GM18526 (cell line): Measurements from ENCODE around the gene CRACR2A.

Experiments used
- POLR2A ChIP-seq: IDR thresholded peaks from 3 replicates; pipeline ENCODE4 v1.6.1; 2011; ENCODE audit not compliant: insufficient read length; ENCODE audit errors: extremely low read depth

The CRACR2A gene

DNA sequence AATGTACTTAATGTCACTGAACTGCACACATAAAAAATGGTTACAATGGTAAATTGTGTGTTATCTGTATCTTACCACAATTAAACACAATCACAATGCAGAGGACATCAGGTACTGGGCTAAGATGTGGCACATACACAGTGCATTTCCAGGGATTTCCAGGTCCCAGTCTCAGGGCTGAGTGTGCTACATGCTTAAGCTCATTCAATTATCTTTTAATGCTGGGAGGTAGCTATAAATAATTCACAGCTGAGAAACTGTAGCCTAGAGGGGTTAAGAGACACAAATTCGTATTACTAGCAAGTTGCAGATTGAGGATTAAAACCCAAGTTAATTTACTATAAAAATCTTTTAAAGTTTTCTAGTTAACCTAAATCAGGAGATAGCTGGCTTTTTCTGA lies 67.1 kb downstream of the CRACR2A start:
- TF ChIP-seq POLR2A, result no peak

DNA sequence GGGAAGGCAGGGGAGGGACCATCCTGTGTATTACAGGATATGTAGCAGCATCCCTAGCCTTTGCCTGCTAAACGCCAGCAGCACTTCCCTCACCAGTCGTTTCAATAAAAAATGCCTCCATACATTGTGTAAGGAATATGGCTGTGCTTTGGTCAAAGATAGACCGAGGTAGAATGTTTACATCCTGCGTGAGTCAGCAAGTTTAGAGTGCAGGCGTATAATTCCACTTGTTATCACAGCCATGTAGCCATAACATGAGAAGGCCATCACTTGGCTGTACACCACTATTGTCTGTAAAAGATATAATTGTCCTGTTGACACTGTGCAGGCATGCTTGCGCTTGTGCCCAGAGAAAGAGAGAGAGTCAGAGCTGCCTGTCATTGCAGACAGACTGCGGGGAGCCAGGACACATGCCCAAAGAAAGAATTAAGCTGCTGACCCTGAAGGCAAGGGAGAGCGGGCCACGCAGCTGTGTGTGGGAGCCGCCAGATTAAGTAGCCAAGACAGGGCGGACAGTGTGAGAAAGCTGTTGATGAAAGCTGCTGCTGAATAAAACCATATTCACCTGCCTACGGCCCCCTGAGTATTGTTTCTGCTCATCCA lies 68.4 kb downstream of the CRACR2A start:
- no peak for TF ChIP-seq POLR2A

DNA sequence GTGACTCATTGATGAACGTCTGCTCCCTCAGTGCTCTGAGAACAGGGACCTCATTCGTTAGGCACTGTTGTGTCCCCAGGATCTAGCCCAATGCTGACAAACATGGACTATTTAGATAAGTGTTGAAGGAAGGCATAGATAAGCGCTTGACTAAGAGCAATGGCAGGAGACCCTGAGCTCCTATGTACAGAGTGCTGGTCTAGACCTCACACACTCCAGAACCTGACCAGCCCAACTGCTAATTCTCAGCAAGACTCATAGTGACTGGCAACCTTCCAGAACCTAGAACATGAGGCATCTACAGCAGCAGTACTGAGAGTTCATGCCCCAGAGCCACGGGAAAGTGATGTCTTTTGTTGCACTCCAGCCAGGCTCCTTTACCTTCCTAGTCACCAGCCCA lies 69.2 kb downstream of the CRACR2A start:
- TF ChIP-seq POLR2A, result no peak

DNA sequence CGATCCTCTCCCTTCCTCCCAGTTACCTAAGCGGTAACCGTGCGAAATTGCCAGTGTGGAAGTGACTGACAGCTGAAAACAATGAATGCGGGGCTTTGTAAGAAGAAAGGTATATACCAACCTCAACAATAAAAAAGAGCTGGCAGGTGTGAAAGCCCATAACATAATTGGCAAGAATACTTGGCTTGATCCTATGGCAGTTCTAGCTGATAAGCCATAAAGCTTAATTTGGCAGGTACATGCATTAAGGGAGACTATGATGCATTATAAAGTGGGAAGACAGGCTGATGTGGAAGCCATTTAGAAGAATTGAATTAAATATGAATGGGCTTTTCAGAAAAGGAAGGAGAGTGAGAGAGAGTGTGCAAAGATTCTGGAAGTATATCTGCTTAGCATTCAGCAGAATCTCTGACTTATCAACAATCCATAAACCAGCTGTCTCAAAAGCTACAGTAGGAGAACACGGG lies 71.3 kb downstream of the CRACR2A start:
- TF ChIP-seq POLR2A, result no peak

DNA sequence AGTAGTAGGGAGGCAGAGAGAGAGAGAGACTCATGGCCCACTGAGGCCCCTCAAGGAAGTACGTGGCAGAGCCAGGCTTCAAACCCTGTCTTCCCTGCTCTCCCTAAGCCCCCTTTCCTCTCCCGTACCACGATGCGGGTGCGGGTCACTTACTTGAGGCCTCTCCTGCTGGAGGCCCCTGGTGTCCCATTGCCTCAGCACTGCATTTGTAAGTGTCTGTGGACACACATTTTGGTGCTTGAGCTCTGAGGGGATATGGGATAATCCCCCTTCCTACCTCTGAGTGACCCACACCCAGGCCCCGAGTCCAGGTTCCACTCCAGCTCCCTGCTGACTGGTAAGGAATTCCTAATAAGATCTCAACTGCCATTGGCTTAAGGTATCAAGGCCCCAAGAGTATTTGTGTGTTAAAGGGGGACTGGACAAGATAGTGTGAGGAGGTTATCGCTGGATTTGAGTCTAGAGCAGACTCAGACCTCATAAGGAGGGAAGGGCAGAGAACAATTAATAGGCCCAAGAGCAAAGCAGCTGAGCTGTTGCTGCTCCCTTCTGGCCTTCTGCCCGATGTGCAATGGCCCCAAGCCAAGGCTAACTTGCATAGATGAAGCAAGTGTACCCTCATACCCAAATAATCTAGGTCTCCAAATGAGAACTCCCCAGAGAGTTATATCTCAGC lies 71.9 kb downstream of the CRACR2A start:
- no peak for TF ChIP-seq POLR2A

DNA sequence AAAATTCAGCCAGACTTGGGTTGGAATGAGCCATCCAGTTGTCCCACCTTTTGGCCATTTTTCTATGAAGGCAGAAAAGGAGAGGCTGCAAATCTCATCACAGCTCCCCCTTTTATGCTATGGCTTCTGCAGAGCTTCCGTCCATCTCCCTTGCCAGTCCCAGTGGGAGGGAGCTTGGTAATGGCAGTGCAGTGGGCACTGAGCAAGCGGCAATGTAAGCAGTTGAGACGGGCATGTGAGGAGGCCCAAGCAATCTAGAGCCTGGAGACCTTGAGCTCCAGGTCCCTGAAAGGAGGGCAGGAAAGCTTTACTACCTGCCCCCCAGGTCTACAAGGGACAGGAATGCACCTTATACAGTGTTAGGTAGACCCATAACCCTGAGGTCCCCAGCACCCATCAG lies 73.1 kb downstream of the CRACR2A start:
- TF ChIP-seq POLR2A, result no peak

DNA sequence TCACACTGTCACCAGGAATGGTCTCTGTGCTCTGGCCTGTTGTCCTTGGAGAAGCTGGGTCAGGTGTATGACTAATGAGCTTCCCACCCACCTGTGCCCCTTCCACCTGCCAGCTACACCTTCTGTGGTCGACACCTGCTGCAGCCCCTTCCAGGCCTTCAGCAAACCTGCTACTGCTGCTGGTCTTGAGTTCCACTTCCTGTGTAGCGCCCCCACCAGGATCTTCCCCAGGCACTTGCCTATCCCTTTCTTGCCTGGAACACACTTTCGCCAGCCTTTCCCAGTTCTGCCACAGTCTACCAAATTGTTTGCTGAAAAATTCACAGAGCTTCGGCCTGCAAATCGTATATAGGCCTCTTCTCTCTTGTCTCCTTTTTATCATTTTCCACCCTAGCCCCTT lies 75.3 kb downstream of the CRACR2A start:
- no peak for TF ChIP-seq POLR2A

DNA sequence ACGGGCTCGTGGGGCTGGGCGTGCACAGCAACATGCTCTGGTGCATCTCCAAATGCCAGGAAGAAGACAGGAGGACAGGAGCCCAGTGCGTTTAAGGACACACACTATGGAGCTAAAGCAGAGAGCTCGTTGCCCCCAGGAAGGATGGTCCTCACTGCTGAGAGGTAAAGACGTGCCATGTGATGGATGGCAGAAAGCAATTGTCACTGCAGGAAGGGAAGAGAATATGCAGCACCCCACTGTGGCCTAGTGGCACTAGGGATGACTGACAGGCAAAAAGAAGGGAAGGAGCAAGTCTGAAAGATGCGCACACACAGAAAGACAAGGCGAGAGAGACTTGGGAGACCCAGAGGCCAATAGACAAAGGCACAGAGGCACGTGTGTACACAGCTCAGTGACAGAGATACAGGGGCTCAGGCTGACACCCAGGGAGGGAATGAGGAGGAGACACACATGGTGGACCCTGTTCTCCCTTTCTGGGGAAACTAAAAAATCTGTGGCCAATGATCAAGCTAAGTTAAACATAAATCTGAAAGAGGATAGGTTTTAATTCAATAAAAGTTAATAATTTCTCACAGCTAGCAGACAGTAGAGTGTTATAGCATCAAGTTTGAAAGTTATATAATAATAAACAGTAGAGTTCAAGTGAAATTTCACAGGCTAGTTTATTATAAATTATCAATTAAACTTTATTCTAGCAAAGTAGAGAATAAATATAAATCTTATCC lies 78.8 kb downstream of the CRACR2A start:
- TF ChIP-seq POLR2A, result no peak

DNA sequence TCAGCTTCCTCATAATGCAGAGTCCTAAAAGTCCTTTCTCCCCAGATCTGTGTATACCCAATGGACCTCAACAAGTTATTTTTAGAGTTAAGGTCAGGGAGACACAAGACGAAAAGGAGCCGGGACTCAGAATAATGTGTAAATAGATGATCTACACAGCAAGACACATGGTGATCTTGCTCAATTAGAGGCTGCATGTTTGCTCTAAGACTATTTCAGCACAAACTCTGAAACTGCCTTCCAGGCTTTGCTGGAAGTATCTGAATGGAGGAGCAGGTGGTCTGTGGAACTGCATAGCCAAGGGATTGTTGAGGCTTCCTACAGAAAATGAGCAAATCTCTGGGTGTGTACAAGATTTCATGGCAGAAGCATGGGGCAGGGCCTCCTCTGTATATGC lies 80.8 kb downstream of the CRACR2A start:
- TF ChIP-seq POLR2A, result no peak

DNA sequence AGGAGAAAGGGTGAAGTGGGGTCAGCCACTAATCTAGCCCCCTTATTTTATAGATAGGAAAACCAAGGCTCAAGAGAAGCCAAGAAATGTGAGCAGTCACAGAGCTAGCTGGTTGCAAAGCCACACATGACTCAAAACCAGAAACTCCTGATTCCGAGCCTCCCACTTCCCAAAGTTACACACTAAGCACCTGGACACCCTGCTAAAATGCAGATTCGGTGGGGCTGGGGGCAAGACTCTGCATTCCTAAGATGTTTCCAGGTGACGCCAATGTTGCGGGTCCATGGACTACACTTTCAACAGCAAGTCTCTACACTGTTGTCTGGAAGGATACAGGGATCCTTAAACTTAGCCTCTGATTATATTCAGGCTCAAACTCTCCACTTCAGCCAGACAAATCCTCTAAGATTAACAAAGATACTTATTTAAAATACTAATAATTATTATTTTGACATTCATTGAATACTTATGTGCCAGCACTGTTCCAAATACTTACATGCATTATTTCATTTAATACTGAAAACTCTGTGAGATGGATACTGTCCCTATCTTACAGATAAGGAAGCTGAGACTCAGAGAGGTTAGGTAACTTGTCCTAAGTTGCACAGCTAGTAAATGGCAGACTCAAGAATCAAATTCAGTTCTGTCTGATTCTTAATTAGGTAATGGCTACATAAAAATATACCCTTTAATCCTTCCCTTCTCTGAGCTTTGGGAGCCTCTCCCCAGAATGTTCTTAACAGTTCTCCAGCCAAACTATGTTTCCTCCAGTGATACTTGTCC lies 81.4 kb downstream of the CRACR2A start:
- TF ChIP-seq POLR2A, result no peak

DNA sequence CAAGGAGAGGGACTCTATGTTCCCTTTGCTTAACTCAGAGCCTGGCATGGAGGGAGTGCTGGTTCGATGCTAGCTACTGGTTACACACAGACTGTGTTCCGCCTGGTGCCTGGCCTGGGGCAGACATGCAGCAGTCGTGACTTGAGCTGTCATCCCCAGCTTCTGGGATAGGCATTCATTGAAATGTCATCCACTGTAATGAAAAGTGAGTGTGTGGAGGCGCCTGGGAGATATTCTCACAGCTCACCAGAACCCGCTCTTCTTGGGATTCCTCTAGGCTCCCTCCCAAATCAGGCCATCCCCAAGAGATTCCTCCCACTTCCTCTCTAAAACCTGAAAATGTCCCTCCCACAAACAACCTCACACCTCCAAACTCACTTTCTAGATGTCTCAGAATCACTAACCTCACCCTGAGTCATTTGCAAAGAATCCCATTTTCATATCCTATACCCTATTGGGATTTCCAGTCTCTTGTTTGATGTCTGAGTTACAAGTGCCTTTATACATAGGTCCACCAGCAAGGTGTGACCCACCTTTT lies 82.8 kb downstream of the CRACR2A start:
- no peak for TF ChIP-seq POLR2A

DNA sequence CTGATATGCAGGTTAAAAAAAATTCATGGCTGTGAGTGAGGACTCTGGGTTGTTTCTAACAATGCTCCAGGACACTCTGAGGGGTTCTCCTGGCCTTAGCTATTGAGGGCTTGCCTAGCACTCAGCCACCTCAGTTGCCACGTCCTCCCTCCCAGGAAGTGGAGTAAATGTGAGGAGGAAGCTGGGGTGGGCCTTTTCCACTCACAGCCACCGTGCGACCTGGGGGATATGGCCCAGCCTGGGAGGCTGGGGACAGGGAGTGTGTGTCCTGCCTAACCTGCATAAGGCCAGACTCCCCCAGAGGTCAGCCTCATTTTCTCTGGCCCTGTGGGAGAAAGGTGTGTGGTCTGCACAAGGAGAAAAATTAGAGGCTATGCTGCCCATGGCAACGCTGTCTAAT lies 83.3 kb downstream of the CRACR2A start:
- TF ChIP-seq POLR2A, result no peak

DNA sequence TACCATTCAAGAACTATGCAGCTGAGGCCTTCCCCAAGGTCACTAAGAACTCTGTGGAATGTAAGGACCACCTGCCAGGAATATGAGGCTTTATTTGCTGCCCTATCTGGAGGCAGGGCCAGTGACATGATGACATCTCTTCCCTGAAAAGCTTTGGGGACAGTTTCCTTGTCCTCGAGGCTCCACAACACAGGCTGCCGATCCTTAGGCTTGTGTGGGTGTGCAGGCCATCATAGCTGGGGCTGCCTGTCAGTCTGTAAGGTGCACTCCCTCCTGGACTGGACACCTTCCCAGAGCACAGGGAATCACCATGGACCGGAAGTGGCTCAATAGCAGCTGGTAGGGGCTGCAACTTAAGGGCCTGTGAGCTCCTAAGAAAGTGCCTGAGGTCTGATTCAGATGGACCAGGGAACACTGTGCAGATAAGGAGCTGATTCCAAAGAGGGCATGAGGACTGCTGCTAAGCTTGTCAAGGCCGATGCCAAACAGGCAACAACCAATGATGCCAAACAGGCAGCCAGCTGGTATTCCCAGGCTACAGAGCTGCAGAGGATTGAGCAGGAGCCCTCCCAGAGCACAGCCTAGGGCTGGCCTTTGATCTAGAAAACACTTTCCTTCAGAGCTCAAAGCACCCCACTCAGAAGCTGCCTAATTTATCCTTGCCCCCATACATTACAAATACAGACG lies 84.3 kb downstream of the CRACR2A start:
- TF ChIP-seq POLR2A, result no peak

DNA sequence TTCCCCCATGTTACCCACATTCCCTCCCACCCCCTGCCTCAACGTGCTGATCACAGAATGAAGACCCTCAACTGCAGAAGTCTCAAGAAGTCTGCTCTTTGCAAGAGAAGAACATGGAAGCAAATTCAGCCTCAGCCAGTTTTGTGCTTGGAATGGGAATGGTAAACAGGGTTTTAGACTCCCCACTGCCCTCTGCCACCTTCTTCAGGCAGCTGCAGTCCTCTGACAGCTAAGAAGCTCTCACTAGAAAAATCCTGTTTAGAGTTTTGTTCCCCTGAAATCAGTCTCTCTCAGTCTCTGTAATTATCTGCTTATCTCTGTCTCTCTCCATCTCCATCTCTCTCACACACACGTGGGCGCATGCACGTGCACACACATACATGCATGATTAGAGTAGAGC lies 85.4 kb downstream of the CRACR2A start:
- TF ChIP-seq POLR2A, result no peak

DNA sequence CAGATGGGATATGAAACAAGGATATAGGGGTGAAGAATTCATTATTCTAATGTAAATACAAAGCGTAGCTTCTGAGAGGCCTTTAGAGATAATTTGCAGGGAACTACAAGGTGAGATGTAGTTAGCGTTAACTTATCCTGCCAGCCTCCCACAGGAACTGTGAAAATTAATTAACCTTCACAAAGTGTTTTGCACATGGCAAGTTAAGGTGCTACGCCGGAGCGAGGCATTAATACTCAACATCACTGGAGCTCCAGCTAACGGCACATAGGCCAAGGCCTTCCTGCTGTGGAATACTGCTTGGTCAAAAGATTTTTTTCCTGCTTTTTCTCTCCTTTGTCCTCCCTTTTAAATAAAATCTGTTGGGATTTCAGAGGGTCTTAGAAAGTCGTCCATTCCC lies 86.5 kb downstream of the CRACR2A start:
- TF ChIP-seq POLR2A, result no peak

DNA sequence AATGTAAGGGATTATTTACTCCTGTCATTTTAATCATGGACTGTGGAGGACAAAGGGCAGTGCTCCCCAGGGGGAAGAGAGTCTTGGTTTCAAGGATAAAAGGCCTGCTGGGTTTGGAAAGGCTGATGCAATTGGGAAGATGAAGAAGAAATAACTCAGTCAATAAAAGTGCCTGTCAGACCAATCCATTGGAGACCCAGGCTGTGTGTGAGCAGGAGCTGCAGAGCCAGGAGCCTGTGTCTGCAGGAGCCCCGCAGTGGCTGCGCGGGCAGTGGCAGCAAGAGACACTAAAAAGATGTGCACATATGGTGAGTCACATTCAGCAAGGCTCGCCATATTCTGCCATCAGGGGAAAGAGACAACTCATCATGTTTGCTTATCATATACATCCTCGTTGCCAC lies 90.4 kb downstream of the CRACR2A start:
- TF ChIP-seq POLR2A, result no peak
